LNCaP clone FGC (cell line): ENCODE results near the gene APOH.
A peak's percentile ranks its signal among the peaks of the same experiment; 100 is the strongest.

ENCODE experiments used
- DNase-seq: peaks from one replicate; pipeline ENCODE4 v3.0.0-alpha.2; 2011; ENCODE audit warnings: low read depth
- H3K4me3 ChIP-seq: 2 replicates; pipeline ENCODE4 v1.5.1; 2011; ENCODE audit warnings: mild to moderate bottlenecking, low read depth, low read length, control low read depth
- CTCF ChIP-seq: IDR thresholded peaks from 2 replicates; pipeline ENCODE4 v1.5.1; 2012; ENCODE audit warnings: mild to moderate bottlenecking; ENCODE audit not compliant: control insufficient read depth, insufficient read depth; ENCODE audit errors: extremely low read depth

Gene APOH

GRCh38 chr17:66169839-66170238 lies 59.4 kb downstream of the APOH start:
- H3K4me3 ChIP-seq = no peak overlapping the region
- DNase-seq = no peak
- TF ChIP-seq CTCF = no peak

GRCh38 chr17:66167189-66167815 lies 61.9 kb downstream of the APOH start:
- no peak overlapping the region for H3K4me3 ChIP-seq
- no peak for DNase-seq
- no peak for TF ChIP-seq CTCF

GRCh38 chr17:66165537-66166123 lies 63.6 kb downstream of the APOH start:
- H3K4me3 ChIP-seq = no peak overlapping the region
- TF ChIP-seq CTCF = peak; percentile 67
- no peak for DNase-seq
